ELR (cell line): ENCODE results near the gene C1QTNF5.

Experiments used
- DNase-seq: peaks from one replicate; pipeline ENCODE4 v3.0.0-alpha.2; 2015; ENCODE audit warnings: low read depth

C1QTNF5 gene

GRCh38 chr11:119318240-119319135, 22.2 kb downstream of the C1QTNF5 start:
- DNase-seq, result peak; percentile 87

- DNase-seq, result no peak
Measured at GRCh38 chr11:119317592-119318239, 23.0 kb downstream of the C1QTNF5 start.

GRCh38 chr11:119316729-119317591, 23.7 kb downstream of the C1QTNF5 start, which contains the start of gene MCAM:
Gene MCAM, minus strand, starts transcription at chr11:119317130. Its CDS starts 29 bp downstream, at chr11:119317101.
- DNase-seq, result peak; percentile 42

- peak; percentile 20 for DNase-seq
Measured at GRCh38 chr11:119316016-119316728, 24.5 kb downstream of the C1QTNF5 start.

GRCh38 chr11:119315131-119316015, 25.3 kb downstream of the C1QTNF5 start:
- DNase-seq, result peak; percentile 18

- no peak for DNase-seq
Measured at GRCh38 chr11:119314726-119315125, 26.0 kb downstream of the C1QTNF5 start.

- no peak for DNase-seq
Measured at GRCh38 chr11:119310682-119311052, 30.0 kb downstream of the C1QTNF5 start.

GRCh38 chr11:119309953-119310681, 30.6 kb downstream of the C1QTNF5 start:
- no peak for DNase-seq

- no peak for DNase-seq
Measured at GRCh38 chr11:119309411-119309810, 31.3 kb downstream of the C1QTNF5 start.

GRCh38 chr11:119307974-119308373, 32.7 kb downstream of the C1QTNF5 start:
- DNase-seq, result no peak

- no peak for DNase-seq
Measured at GRCh38 chr11:119307219-119307618, 33.5 kb downstream of the C1QTNF5 start.

- DNase-seq, result peak; percentile 20
Measured at GRCh38 chr11:119306373-119306890, 34.3 kb downstream of the C1QTNF5 start.

- DNase-seq, result no peak
Measured at GRCh38 chr11:119305556-119306372, 34.9 kb downstream of the C1QTNF5 start.

- no peak for DNase-seq
Measured at GRCh38 chr11:119303227-119303718, 37.4 kb downstream of the C1QTNF5 start.

- DNase-seq, result no peak
Measured at GRCh38 chr11:119300198-119300964, 40.3 kb downstream of the C1QTNF5 start.

- no peak for DNase-seq
Measured at GRCh38 chr11:119299416-119299815, 41.3 kb downstream of the C1QTNF5 start.

- DNase-seq, result no peak
Measured at GRCh38 chr11:119298726-119299125, 42.0 kb downstream of the C1QTNF5 start.

GRCh38 chr11:119297938-119298337, 42.7 kb downstream of the C1QTNF5 start:
- DNase-seq, result no peak
